Measurements from ENCODE around the gene BST1.

BST1 gene

DNA sequence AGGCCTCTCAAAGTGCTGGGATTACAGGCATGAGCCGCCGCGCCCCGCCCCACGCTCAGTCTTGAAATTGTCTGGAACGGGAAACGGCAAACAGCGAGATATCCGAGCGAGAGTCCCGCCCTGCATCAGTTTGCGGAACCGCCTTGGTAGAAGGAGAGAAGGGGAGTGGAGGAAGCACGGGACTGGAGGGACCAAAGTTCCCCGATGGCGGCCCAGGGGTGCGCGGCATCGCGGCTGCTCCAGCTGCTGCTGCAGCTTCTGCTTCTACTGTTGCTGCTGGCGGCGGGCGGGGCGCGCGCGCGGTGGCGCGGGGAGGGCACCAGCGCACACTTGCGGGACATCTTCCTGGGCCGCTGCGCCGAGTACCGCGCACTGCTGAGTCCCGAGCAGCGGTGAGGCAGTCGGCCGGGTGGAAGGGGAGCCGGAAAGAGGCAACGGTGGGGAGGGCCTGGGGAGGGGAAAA is at the start of gene BST1:
Gene BST1 (plus strand): TSS at position 125 of the 463 bp plus-strand sequence. CDS start 80 bp downstream, at position 205.
- FAIRE-seq, result no peak

- no peak for FAIRE-seq
Observed at GRCh38 chr4:15653420-15653819, 49.4 kb upstream of the BST1 start.

DNA sequence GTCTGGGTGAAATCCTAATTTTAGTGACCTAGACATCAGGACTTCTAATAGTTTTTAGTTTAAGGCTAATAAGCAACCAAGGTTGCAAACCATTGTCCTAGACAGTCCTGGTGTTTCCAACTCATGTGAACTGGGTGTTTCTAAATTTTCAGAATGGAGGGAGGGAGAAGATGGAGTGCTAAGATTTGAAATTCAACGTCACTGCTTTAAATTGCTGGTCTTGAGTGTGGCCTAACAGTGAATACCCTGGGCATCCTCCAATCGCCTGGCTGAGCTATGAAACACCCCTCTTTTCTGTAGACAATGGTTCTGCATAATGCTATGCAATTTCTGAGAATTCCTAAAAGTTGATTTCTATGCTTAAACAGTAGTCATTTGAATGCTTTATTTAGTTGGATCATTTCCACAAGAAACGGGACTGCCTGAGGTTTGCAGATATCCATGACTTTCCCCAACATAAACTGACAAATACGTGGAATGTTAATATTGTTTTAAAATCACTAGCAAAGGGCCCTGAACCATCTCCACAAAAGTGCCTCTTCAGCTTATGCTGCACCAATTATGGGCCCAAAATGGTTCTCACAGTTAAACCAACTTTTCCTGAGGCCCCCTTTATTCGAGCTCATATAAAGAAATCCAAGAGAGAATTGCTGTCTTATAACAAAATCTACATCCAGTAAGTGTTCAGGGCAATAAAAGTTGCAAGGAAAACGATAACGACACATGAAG is 48.8 kb upstream of the BST1 start:
- FAIRE-seq, result peak; percentile 6

GRCh38 chr4:15654593-15655222 is 48.2 kb upstream of the BST1 start:
- no peak for FAIRE-seq

- FAIRE-seq, result no peak
Observed at GRCh38 chr4:15655223-15656037, 47.4 kb upstream of the BST1 start, which contains the start of gene FBXL5. Gene FBXL5, minus strand, starts transcription at chr4:15655357. Its CDS starts 70 bp downstream, at chr4:15655287.

GRCh38 chr4:15656038-15656470 is 46.8 kb upstream of the BST1 start:
- FAIRE-seq, result no peak

DNA sequence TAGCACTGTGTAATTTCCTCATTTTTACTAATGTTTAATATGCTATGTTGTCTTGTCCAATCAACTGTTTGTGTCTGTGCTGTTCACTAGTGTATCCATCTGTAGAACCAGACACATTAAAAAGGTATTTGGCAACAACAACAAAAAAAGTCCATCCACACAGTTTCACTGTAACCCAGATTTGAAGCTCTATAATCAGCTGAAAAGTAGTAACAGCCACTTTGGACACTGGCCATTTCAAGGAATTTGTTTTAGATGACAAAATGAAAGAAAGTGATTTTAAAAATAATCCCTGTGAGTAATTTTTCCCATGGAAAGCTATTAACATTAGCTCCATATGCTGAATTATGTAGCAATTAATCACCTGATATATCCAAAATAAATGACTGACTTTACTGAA is 45.5 kb upstream of the BST1 start:
- no peak for FAIRE-seq

GRCh38 chr4:15658136-15658770 is 44.6 kb upstream of the BST1 start:
- no peak for FAIRE-seq

DNA sequence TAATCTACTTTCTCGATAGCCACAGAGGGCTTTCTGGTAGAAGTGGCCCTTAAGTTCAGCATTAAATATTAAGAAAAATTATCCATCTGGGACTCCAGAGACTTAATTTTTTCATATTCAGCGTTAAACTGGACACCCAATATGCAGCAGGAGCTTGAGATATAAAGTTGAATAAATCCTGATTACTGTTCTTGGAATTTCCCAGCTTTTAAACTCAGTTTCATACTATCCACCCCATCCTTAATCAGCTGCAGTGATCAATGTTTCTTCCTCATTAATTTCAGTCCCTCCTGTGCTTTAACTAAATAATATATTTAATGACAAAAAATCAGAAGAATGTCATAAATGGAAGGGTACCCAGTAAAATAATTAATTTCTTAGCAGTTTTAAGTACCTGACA is 44.1 kb upstream of the BST1 start:
- FAIRE-seq, result no peak

DNA sequence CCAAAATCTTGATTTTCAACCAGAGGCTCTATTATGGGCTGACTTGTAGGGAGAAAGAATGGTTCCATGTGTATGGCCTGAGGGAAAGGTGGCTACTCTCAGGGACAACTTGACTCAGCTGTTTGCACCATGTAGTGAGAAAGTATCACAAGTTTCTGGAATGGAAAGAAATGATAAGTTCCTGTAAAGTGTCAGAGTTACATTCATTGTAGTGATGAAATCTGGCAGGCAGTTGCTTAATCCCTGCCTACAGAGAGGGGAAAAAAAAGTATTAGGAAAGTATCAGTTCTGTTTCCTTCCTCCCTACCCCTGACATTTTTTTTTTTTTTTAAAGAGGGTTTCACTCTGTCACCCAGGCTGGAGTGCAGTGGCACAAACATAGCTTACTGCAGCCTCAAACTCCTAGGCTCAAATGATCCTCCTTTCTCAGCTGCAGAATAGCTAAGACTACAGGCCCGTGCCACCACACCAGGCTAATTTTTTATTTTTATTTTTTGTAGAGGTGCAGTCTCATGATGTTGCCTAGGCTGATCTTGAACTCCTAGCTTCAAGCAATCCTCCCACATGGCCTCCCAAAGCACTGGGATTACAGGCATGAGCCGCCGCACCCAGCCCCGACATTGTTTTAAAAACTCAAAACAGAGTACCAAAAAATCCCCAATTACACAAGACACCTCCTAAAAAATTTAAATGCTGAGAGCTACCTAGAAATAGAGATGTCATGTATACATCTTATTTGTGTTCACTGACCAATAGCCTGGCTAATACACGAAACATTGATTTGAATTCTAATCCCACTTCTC is 42.9 kb upstream of the BST1 start:
- FAIRE-seq, result no peak

- no peak for FAIRE-seq
Observed at GRCh38 chr4:15665753-15666365, 37.0 kb upstream of the BST1 start.

DNA sequence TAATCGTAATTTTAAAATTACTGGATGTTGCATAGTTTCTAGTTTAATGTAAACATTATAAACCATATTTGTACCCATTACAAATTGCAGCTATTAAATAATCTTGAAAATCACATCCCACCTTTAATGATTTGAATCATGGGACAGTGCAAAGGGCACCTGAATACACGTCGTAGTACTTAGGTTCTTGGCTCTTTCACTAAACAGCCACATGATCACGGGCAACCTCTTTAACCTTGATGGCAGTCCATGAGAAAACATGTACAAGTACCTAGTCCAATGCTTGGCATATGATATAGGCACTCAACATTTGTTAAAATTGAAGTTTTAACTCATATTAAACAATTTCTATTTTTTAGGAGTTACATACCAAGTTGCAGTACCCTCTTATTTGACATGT is 35.9 kb upstream of the BST1 start:
- no peak for FAIRE-seq

- FAIRE-seq, result peak; percentile 60
Observed at GRCh38 chr4:15668566-15669435, 34.1 kb upstream of the BST1 start.

DNA sequence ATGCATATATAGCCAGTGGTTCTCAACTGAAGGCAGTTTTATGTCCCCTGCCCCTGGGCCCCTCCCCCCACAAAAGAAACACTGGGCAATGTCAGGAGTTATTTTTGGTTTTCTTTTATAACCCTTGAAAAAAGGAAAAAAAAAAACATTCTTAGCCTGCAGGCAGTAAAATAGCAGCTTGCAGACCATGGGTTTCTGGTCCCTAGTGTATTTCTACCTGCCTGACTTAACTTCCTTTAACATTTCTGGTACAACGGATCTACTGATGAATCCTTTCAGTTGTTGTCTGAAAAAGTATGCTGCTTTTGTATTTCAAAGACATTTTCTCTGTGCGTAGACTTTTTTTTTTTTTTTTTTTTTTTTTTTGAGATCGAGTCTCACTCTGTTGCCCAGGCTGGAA is 32.3 kb upstream of the BST1 start:
- no peak for FAIRE-seq

DNA sequence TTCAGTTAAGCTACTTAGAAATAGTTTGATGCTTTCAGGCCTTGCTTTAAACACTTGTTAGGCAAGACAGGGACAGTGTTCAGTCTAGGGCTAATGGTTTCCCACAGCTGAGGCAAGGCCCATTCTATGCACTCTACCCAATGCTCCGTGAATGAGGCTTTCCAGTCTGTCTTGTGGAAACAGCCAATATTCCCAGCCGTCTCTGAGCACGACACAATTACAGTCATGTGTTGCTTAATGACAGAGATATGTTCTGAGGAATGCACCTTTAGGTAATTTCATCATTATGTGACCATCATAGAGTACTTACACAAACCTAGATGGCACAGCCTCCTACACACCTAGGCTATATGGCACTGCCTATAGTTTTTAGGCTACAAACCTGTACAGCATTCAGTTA is 30.8 kb upstream of the BST1 start:
- no peak for FAIRE-seq

GRCh38 chr4:15673337-15673736 is 29.5 kb upstream of the BST1 start:
- no peak for FAIRE-seq

DNA sequence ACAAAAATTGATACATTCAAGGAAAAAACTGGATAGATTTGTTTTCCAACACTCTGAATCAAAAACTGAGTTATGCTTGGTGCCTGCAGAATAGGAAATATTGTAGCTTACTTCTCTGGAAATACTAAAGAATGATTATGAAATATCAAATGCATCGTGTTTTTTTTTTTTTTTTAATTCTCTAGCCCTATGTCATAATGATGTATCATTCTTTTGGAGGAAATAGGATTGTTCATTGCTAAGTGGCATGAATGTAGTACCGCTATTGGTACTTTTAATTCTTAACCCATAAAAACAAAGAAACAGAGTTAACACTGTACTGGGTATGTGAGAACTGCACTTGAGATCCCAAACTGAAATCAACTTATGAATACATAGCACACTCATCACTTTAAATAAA is 28.8 kb upstream of the BST1 start:
- no peak for FAIRE-seq

GRCh38 chr4:15674926-15675325 is 27.9 kb upstream of the BST1 start:
- FAIRE-seq, result peak; percentile 44

DNA sequence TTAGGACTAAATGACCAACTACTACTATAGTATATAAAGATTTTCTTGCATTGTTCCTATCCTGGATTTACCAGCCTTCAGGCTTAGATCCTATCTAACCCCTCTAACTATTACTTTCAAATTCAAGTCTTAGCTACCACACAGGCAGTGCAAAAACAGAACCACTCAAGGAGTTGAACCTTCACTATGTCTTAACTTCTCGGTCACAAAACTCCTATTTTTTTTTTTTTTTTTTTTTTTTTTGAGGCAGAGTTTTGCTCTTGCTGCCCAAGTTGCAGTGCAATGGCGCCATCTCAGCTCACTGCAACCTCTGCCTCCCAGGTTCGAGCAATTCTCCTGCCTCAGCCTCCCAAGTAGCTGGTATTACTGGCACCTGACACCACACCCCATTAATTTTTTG is 27.5 kb upstream of the BST1 start:
- FAIRE-seq, result no peak

GRCh38 chr4:15676039-15676438 is 26.8 kb upstream of the BST1 start:
- FAIRE-seq, result no peak

GRCh38 chr4:15676899-15677298 is 26.0 kb upstream of the BST1 start:
- no peak for FAIRE-seq
